HL-60 (cell line): ENCODE results near the gene MIDN.
A peak's percentile ranks its signal among the peaks of the same experiment; 100 is the strongest.

Experiments used
- DNase-seq, 2 experiments: peaks; one replicate each; pipeline ENCODE4 v3.0.0-alpha.2; 2010 to 2020; ENCODE audit warnings: low read depth in 1 of 2, low spot score in 1 of 2
- H3K27ac ChIP-seq: fragments of 250-450 bp; sonication (Bioruptor Pico); replicated peaks from 2 replicates; pipeline ENCODE4 v1.5.1; 2020; ENCODE audit warnings: mild to moderate bottlenecking, moderate library complexity
- H3K27me3 ChIP-seq: fragments of 250-450 bp; sonication (Bioruptor Pico); 2 replicates; pipeline ENCODE4 v1.5.1; 2021; ENCODE audit warnings: mild to moderate bottlenecking, moderate library complexity; ENCODE audit not compliant: insufficient read depth, poor library complexity, severe bottlenecking
- H3K4me3 ChIP-seq: replicated peaks from 2 replicates; pipeline ENCODE4 v1.5.1; 2011; ENCODE audit warnings: mild to moderate bottlenecking, control low read depth, low read length; ENCODE audit not compliant: insufficient read depth
- CTCF ChIP-seq: IDR thresholded peaks from one replicate; pipeline ENCODE4 v1.5.1; 2011; ENCODE audit warnings: low read length, control low read depth, inconsistent platforms; ENCODE audit not compliant: insufficient read depth
- GABPA ChIP-seq: IDR thresholded peaks from 2 replicates; pipeline ENCODE4 v1.6.1; 2012; ENCODE audit warnings: low read depth
- POLR2AphosphoS5 ChIP-seq: IDR thresholded peaks from 2 replicates; pipeline ENCODE4 v1.6.1; 2012; ENCODE audit warnings: low read depth
- REST ChIP-seq: IDR thresholded peaks from 2 replicates; pipeline ENCODE4 v1.6.1; 2012; ENCODE audit warnings: low read depth; ENCODE audit not compliant: insufficient replicate concordance
- SPI1 ChIP-seq: IDR thresholded peaks from 2 replicates; pipeline ENCODE4 v1.6.1; 2012; ENCODE audit warnings: low read depth, mild to moderate bottlenecking, borderline replicate concordance

MIDN gene

GRCh38 chr19:1254530-1255185 lies 6.3 kb downstream of the MIDN start:
- Histone ChIP-seq H3K27ac (peak overlapping the region; percentile 98), H3K27me3 (no peaks in the 10 kb centered on the region), H3K4me3 (no peak overlapping the region)
- peak in 1 of 2 experiments; percentile 62 for DNase-seq
- TF ChIP-seq REST: no peak
- no peak for TF ChIP-seq SPI1
- TF ChIP-seq GABPA: no peak
- no peak; the same call in 1 of the 2 replicates for TF ChIP-seq POLR2AphosphoS5
- no peak for TF ChIP-seq CTCF

- Histone ChIP-seq H3K27ac (peak overlapping the region; percentile 23; the same call in 1 of the 2 replicates), H3K27me3 (no peaks in the 10 kb centered on the region), H3K4me3 (no peak overlapping the region)
- no peak for DNase-seq
- TF ChIP-seq CTCF: no peak
These were observed 7.1 kb downstream of the MIDN start for GRCh38 chr19:1255186-1256161.

- DNase-seq: no peak
- TF ChIP-seq GABPA (no peak), POLR2AphosphoS5 (0 out of 2 replicates have a peak, but pooled peaks have one; percentile 4), SPI1 (no peak), CTCF (no peak), REST (no peak)
- no peak overlapping the region for H3K27ac ChIP-seq
- no peaks in the 10 kb centered on the region for H3K27me3 ChIP-seq
- no peak overlapping the region for H3K4me3 ChIP-seq
These were observed 8.5 kb downstream of the MIDN start for GRCh38 chr19:1256646-1257474.
